ENCODE measurements around the gene USP1.

DNA sequence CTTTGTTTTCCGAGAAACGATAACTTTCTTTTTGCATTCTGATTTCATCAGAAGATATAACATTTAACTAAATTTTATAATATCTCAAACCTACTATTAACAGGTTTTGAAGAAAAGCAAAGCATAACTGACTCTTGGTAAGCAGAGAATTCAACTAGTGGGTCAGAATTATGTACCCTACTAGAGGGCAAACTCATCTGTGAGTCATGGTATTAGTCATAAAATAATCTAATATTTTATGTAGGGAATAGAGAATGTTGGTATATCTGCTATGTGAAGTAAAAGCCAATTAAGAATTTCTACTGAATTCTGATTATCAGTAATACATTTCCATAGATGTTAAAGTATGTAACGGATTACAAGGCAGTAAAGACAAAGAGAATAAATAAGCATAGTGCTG lies 56.8 kb downstream of the USP1 start:
- TF ChIP-seq, protein P1, sequence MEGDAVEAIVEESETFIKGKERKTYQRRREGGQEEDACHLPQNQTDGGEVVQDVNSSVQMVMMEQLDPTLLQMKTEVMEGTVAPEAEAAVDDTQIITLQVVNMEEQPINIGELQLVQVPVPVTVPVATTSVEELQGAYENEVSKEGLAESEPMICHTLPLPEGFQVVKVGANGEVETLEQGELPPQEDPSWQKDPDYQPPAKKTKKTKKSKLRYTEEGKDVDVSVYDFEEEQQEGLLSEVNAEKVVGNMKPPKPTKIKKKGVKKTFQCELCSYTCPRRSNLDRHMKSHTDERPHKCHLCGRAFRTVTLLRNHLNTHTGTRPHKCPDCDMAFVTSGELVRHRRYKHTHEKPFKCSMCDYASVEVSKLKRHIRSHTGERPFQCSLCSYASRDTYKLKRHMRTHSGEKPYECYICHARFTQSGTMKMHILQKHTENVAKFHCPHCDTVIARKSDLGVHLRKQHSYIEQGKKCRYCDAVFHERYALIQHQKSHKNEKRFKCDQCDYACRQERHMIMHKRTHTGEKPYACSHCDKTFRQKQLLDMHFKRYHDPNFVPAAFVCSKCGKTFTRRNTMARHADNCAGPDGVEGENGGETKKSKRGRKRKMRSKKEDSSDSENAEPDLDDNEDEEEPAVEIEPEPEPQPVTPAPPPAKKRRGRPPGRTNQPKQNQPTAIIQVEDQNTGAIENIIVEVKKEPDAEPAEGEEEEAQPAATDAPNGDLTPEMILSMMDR (IDR thresholded peaks at IDR 0.05): no peak
- no peak for TF ChIP-seq FOXP1 (CRISPR knock-in tag; IDR thresholded peaks at IDR 0.05; ENCODE audit: borderline replicate concordance)
- TF ChIP-seq JUN (CRISPR knock-in tag; IDR thresholded peaks at IDR 0.05): no peak
- no peak for TF ChIP-seq SP1 (CRISPR knock-in tag; conservative IDR thresholded peaks at IDR 0.05)
- TF ChIP-seq, protein P2, sequence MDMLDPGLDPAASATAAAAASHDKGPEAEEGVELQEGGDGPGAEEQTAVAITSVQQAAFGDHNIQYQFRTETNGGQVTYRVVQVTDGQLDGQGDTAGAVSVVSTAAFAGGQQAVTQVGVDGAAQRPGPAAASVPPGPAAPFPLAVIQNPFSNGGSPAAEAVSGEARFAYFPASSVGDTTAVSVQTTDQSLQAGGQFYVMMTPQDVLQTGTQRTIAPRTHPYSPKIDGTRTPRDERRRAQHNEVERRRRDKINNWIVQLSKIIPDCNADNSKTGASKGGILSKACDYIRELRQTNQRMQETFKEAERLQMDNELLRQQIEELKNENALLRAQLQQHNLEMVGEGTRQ (CRISPR knock-in tag; IDR thresholded peaks at IDR 0.05): no peak
- TF ChIP-seq SMAD3 (CRISPR knock-in tag; IDR thresholded peaks at IDR 0.05; ENCODE audit: borderline replicate concordance): no peak
- TF ChIP-seq NFE2L1 (CRISPR knock-in tag; IDR thresholded peaks at IDR 0.05): no peak
- TF ChIP-seq, protein P3, sequence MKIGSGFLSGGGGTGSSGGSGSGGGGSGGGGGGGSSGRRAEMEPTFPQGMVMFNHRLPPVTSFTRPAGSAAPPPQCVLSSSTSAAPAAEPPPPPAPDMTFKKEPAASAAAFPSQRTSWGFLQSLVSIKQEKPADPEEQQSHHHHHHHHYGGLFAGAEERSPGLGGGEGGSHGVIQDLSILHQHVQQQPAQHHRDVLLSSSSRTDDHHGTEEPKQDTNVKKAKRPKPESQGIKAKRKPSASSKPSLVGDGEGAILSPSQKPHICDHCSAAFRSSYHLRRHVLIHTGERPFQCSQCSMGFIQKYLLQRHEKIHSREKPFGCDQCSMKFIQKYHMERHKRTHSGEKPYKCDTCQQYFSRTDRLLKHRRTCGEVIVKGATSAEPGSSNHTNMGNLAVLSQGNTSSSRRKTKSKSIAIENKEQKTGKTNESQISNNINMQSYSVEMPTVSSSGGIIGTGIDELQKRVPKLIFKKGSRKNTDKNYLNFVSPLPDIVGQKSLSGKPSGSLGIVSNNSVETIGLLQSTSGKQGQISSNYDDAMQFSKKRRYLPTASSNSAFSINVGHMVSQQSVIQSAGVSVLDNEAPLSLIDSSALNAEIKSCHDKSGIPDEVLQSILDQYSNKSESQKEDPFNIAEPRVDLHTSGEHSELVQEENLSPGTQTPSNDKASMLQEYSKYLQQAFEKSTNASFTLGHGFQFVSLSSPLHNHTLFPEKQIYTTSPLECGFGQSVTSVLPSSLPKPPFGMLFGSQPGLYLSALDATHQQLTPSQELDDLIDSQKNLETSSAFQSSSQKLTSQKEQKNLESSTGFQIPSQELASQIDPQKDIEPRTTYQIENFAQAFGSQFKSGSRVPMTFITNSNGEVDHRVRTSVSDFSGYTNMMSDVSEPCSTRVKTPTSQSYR (CRISPR knock-in tag; IDR thresholded peaks at IDR 0.05): no peak
- TF ChIP-seq OVOL2 (CRISPR knock-in tag; IDR thresholded peaks at IDR 0.05; ENCODE audit: borderline replicate concordance): no peak
- TF ChIP-seq, protein P4, sequence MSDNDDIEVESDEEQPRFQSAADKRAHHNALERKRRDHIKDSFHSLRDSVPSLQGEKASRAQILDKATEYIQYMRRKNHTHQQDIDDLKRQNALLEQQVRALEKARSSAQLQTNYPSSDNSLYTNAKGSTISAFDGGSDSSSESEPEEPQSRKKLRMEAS (CRISPR knock-in tag; IDR thresholded peaks at IDR 0.05): no peak
- TF ChIP-seq, protein P5, sequence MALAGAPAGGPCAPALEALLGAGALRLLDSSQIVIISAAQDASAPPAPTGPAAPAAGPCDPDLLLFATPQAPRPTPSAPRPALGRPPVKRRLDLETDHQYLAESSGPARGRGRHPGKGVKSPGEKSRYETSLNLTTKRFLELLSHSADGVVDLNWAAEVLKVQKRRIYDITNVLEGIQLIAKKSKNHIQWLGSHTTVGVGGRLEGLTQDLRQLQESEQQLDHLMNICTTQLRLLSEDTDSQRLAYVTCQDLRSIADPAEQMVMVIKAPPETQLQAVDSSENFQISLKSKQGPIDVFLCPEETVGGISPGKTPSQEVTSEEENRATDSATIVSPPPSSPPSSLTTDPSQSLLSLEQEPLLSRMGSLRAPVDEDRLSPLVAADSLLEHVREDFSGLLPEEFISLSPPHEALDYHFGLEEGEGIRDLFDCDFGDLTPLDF (CRISPR knock-in tag; IDR thresholded peaks at IDR 0.05): no peak
- TF ChIP-seq SMAD4 (CRISPR knock-in tag; IDR thresholded peaks at IDR 0.05): no peak
- no peak for TF ChIP-seq CREB1 (CRISPR knock-in tag; IDR thresholded peaks at IDR 0.05)
- no peak for TF ChIP-seq ETV6 (CRISPR knock-in tag; IDR thresholded peaks at IDR 0.05)

All from WTC11 (cell line).